Stomach (tissue), 4 donors: ENCODE results near the gene ANKRD17.

ENCODE experiments used
- CTCF ChIP-seq, 7 experiments: fragments of 450-650 bp in 4 of 7; fragments of 200-600 bp in 3 of 7; sonication (generic) in 3 of 7; IDR thresholded peaks; one replicate each; pipeline ENCODE4 v1.5.1; 2016 to 2019; ENCODE audit warnings: antibody characterized with exemption in 7 of 7, control low read depth in 2 of 7, mild to moderate bottlenecking in 1 of 7
- EP300 ChIP-seq: sonication (generic); formaldehyde crosslinking; IDR thresholded peaks from one replicate; pipeline ENCODE4 v1.6.1; 2017; ENCODE audit warnings: antibody characterized with exemption
- POLR2A ChIP-seq, 4 donors: fragments of 450-650 bp; IDR thresholded peaks; one replicate each; pipeline ENCODE4 v1.6.1; 2016; ENCODE audit warnings: antibody characterized with exemption in 4 of 4, control low read depth in 2 of 4, mild to moderate bottlenecking in 1 of 4, moderate library complexity in 1 of 4
- POLR2AphosphoS5 ChIP-seq, 3 donors: sonication (generic); formaldehyde crosslinking; IDR thresholded peaks; one replicate each; pipeline ENCODE4 v1.6.1; 2016; ENCODE audit warnings: antibody characterized with exemption in 3 of 3

GRCh38 chr4:73152893-73153292 lies 105.7 kb downstream of the ANKRD17 start:
- no peak for TF ChIP-seq CTCF (IDR thresholded peaks at IDR 0.05)
- TF ChIP-seq POLR2AphosphoS5 (IDR thresholded peaks at IDR 0.05), result no peak
- no peak for TF ChIP-seq POLR2A (IDR thresholded peaks at IDR 0.05)
- TF ChIP-seq EP300, result no peak
